WTC11 (cell line): ENCODE measurements around the gene SHISA9. TPM values are rescaled to one million over a fixed set of nuclear protein-coding genes. Genes with fewer than 3 reads are reported as not detected.

Experiments
- ATAC-seq: fragments of 200-7000 bp; cut with Tn5 transposase; 2 replicates; pipeline ENCODE4 v1.10.0; 2021; ENCODE audit warnings: mild to moderate bottlenecking, moderate library complexity
- CTCF ChIA-PET: fragments of 300-600 bp; sonication (Branson Sonifier 250); formaldehyde crosslinking; loops from one replicate; lab custom pipeline; 2021; ENCODE audit warnings: antibody characterized with exemption; lab: Charles Lee
- POLR2A ChIA-PET: fragments of 350-600 bp; sonication (Branson Sonifier 250); formaldehyde crosslinking; loops from one replicate; lab custom pipeline; 2021; ENCODE audit warnings: antibody characterized with exemption; lab: Charles Lee
- DNase-seq: peaks from one replicate; pipeline ENCODE4 v3.0.0; 2021; ENCODE audit warnings: low spot score
- H3K27ac Mint-ChIP-seq: 2 replicates; pipeline ENCODE4 v1.8.0; 2021; ENCODE audit warnings: mixed read lengths
- H3K27me3 Mint-ChIP-seq: 2 replicates; pipeline ENCODE4 v1.8.0; 2021; ENCODE audit warnings: low read depth, mild to moderate bottlenecking, moderate library complexity, mixed read lengths
- H3K36me3 Mint-ChIP-seq: 2 replicates; pipeline ENCODE4 v1.8.0; 2021; ENCODE audit warnings: mixed read lengths
- H3K4me1 Mint-ChIP-seq: 2 replicates; pipeline ENCODE4 v1.8.0; 2022; ENCODE audit warnings: mixed read lengths
- H3K4me3 Mint-ChIP-seq: 2 replicates; pipeline ENCODE4 v1.8.0; 2021; ENCODE audit warnings: mild to moderate bottlenecking, moderate library complexity, mixed read lengths
- H3K9me3 Mint-ChIP-seq: 2 replicates; pipeline ENCODE4 v1.8.0; 2021; ENCODE audit warnings: mixed read lengths
- ATF1 ChIP-seq: sonication (generic); formaldehyde crosslinking; IDR thresholded peaks from 2 replicates; pipeline ENCODE4 v1.8.1; 2023; ENCODE audit warnings: mild to moderate bottlenecking, moderate library complexity, missing genetic modification reagents
- CBFB ChIP-seq: sonication (generic); formaldehyde crosslinking; IDR thresholded peaks from 2 replicates; pipeline ENCODE4 v1.8.1; 2022; ENCODE audit warnings: mild to moderate bottlenecking, low read depth, missing genetic modification reagents
- CREM ChIP-seq: sonication (generic); formaldehyde crosslinking; IDR thresholded peaks from 2 replicates; pipeline ENCODE4 v1.8.1; 2022; ENCODE audit warnings: mild to moderate bottlenecking, missing genetic modification reagents, moderate library complexity
- CTCF ChIP-seq: fragments of 200-600 bp; IDR thresholded peaks from 2 replicates; pipeline ENCODE4 v1.8.0; 2022; ENCODE audit warnings: antibody characterized with exemption
- E2F4 ChIP-seq: sonication (generic); formaldehyde crosslinking; IDR thresholded peaks from 2 replicates; pipeline ENCODE4 v1.8.1; 2022; ENCODE audit warnings: low read depth, mild to moderate bottlenecking, moderate library complexity, missing genetic modification reagents, borderline replicate concordance
- ELF4 ChIP-seq: sonication (generic); formaldehyde crosslinking; IDR thresholded peaks from 2 replicates; pipeline ENCODE4 v1.8.1; 2022; ENCODE audit warnings: low read depth, mild to moderate bottlenecking, moderate library complexity, missing genetic modification reagents
- ERG ChIP-seq: fragments of 250-450 bp; sonication (Bioruptor Pico); IDR thresholded peaks from 2 replicates; pipeline ENCODE4 v1.8.0; 2021; ENCODE audit warnings: mild to moderate bottlenecking
- GABPB1 ChIP-seq: sonication (generic); formaldehyde crosslinking; IDR thresholded peaks from 2 replicates; pipeline ENCODE4 v1.8.1; 2023; ENCODE audit warnings: mild to moderate bottlenecking, missing genetic modification reagents
- GRHL2 ChIP-seq: fragments of 250-450 bp; sonication (Bioruptor Pico); IDR thresholded peaks from 2 replicates; pipeline ENCODE4 v1.8.0; 2022; ENCODE audit warnings: mild to moderate bottlenecking, moderate library complexity; ENCODE audit not compliant: insufficient replicate concordance, severe bottlenecking
- JUN ChIP-seq: sonication (generic); formaldehyde crosslinking; IDR thresholded peaks from 2 replicates; pipeline ENCODE4 v1.8.0; 2023; ENCODE audit warnings: mild to moderate bottlenecking, missing genetic modification reagents
- KAT7 ChIP-seq: sonication (generic); formaldehyde crosslinking; IDR thresholded peaks from 2 replicates; pipeline ENCODE4 v1.8.1; 2023; ENCODE audit warnings: missing genetic modification reagents, mild to moderate bottlenecking, borderline replicate concordance
- MAX ChIP-seq: sonication (generic); formaldehyde crosslinking; IDR thresholded peaks from 2 replicates; pipeline ENCODE4 v1.8.0; 2022; ENCODE audit warnings: mild to moderate bottlenecking, missing genetic modification reagents
- MLX ChIP-seq: sonication (generic); formaldehyde crosslinking; IDR thresholded peaks from 2 replicates; pipeline ENCODE4 v1.8.1; 2023; ENCODE audit warnings: mild to moderate bottlenecking, missing genetic modification reagents, moderate library complexity
- MYBL2 ChIP-seq: sonication (generic); formaldehyde crosslinking; IDR thresholded peaks from 2 replicates; pipeline ENCODE4 v1.8.1; 2023; ENCODE audit warnings: mild to moderate bottlenecking, moderate library complexity, missing genetic modification reagents
- NR1H2 ChIP-seq: sonication (generic); formaldehyde crosslinking; IDR thresholded peaks from 2 replicates; pipeline ENCODE4 v1.9.0; 2021; ENCODE audit warnings: mild to moderate bottlenecking, moderate library complexity, missing genetic modification reagents
- OVOL2 ChIP-seq: fragments of 250-450 bp; sonication (Bioruptor Pico); IDR thresholded peaks from 2 replicates; pipeline ENCODE4 v1.9.0; 2021; ENCODE audit warnings: mild to moderate bottlenecking, borderline replicate concordance
- PRRX2 ChIP-seq: fragments of 250-450 bp; sonication (Bioruptor Pico); IDR thresholded peaks from 2 replicates; pipeline ENCODE4 v1.8.0; 2021; ENCODE audit warnings: mild to moderate bottlenecking
- SOX15 ChIP-seq: fragments of 250-450 bp; sonication (Bioruptor Pico); IDR thresholded peaks from 2 replicates; pipeline ENCODE4 v1.9.0; 2021; ENCODE audit warnings: mild to moderate bottlenecking
- TEAD1 ChIP-seq: sonication (generic); formaldehyde crosslinking; IDR thresholded peaks from 2 replicates; pipeline ENCODE4 v1.8.0; 2022; ENCODE audit warnings: mild to moderate bottlenecking, missing genetic modification reagents
- ZNF317 ChIP-seq: sonication (generic); formaldehyde crosslinking; IDR thresholded peaks from 2 replicates; pipeline ENCODE4 v1.8.1; 2023; ENCODE audit warnings: low read depth, mild to moderate bottlenecking, moderate library complexity, missing genetic modification reagents, borderline replicate concordance
- ZNF396 ChIP-seq: fragments of 250-450 bp; sonication (Bioruptor Pico); IDR thresholded peaks from 2 replicates; pipeline ENCODE4 v1.8.0; 2021; ENCODE audit warnings: mild to moderate bottlenecking, moderate library complexity, borderline replicate concordance
- ZNF416 ChIP-seq: fragments of 250-450 bp; sonication (Bioruptor Pico); IDR thresholded peaks from 2 replicates; pipeline ENCODE4 v1.9.0; 2021; ENCODE audit warnings: mild to moderate bottlenecking, inconsistent platforms
- ZNF423 ChIP-seq: fragments of 250-450 bp; sonication (Bioruptor Pico); IDR thresholded peaks from 2 replicates; pipeline ENCODE4 v2.1.2; 2022; ENCODE audit warnings: mild to moderate bottlenecking, moderate library complexity
- total RNA-seq: library from RNA; stranded (reverse); gene quantifications from 3 replicates; pipeline ENCODE4 v1.2.3, GENCODE V29; 2021
- TF ChIP-seq, protein P1 (sequence below): sonication (generic); formaldehyde crosslinking; IDR thresholded peaks from 2 replicates; pipeline ENCODE4 v1.8.1; 2022; ENCODE audit warnings: low read depth, missing genetic modification reagents, borderline replicate concordance
- TF ChIP-seq, protein P2 (sequence below): sonication (generic); formaldehyde crosslinking; IDR thresholded peaks from 2 replicates; pipeline ENCODE4 v1.8.0; 2023; ENCODE audit warnings: missing genetic modification reagents
- TF ChIP-seq, protein P3 (sequence below): sonication (generic); formaldehyde crosslinking; IDR thresholded peaks from 2 replicates; pipeline ENCODE4 v1.8.0; 2022; ENCODE audit warnings: mild to moderate bottlenecking, missing genetic modification reagents

SHISA9 gene
- total RNA-seq, 1 experiment from 2014 or later: 37.5 TPM

DNA sequence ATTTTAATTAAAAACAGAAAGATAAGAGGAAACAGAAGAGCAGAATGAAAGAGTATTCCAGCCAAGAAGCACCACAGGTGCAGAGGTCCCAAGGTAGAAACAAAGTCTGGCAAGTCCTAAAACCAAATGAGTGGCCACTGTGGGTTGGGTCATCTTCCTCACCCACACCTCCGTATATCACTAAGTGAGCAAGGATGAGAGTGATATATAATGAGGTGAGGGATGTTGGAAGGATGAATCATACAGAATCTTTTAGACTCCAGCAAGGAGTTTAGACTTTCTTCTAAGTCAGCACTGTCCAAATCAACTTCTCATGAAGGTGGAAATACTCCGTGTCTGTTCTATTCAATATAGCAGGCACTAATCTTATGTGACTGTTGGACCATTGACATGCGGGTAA is 70.8 kb downstream of the SHISA9 start:
- ATAC-seq (no peak), DNase-seq (no peak)
- Mint-ChIP-seq H3K36me3 (no peaks in the 10 kb centered on the region), H3K9me3 (no peaks in the 10 kb centered on the region), H3K27ac (no peak overlapping the region), H3K4me3 (no peak overlapping the region), H3K27me3 (no peaks in the 10 kb centered on the region), H3K4me1 (peaks cover 35% of the 10 kb centered on the region)
- ChIA-PET CTCF (no interaction called here), POLR2A (interaction anchor here (0.6 kb wide), 1 partner anchor 195 kb away, joined by 4 read pairs; no protein-coding TSS in a partner anchor)
- TF ChIP-seq MAX (no peak), ZNF416 (CRISPR knock-in tag) (no peak), SOX15 (CRISPR knock-in tag) (no peak), OVOL2 (CRISPR knock-in tag) (no peak), GABPB1 (CRISPR knock-in tag) (no peak), ELF4 (CRISPR knock-in tag) (no peak)
- TF ChIP-seq, protein P1, sequence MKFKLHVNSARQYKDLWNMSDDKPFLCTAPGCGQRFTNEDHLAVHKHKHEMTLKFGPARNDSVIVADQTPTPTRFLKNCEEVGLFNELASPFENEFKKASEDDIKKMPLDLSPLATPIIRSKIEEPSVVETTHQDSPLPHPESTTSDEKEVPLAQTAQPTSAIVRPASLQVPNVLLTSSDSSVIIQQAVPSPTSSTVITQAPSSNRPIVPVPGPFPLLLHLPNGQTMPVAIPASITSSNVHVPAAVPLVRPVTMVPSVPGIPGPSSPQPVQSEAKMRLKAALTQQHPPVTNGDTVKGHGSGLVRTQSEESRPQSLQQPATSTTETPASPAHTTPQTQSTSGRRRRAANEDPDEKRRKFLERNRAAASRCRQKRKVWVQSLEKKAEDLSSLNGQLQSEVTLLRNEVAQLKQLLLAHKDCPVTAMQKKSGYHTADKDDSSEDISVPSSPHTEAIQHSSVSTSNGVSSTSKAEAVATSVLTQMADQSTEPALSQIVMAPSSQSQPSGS: no peak

DNA sequence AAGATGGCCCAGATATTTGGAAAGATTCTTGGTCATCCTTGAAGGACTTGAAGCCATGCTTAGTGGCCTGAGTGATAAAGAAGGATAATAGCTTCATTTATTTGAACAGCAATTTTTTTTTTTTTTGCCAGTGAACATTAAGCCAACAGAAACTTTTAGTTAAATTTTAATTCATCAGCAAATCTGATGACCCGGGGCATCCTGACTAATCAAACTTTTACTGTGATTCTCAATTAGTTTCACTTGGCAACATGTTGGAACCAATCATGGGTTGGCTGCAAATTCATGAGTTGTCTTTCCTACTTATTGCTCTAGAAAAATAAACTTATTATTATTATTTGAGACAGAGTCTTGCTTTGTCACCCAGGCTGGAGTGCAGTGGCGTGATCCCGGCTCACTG is 74.4 kb downstream of the SHISA9 start:
- DNase-seq (no peak), ATAC-seq (no peak)
- Mint-ChIP-seq H3K4me3 (no peak overlapping the region), H3K27me3 (no peaks in the 10 kb centered on the region; the same call in 1 of the 2 replicates), H3K36me3 (peaks cover 3% of the 10 kb centered on the region; the same call in 1 of the 2 replicates), H3K9me3 (peaks cover 13% of the 10 kb centered on the region), H3K4me1 (peaks cover 33% of the 10 kb centered on the region), H3K27ac (no peak overlapping the region)
- TF ChIP-seq TEAD1 (CRISPR knock-in tag) (no peak), KAT7 (no peak), ZNF396 (no peak), E2F4 (CRISPR knock-in tag) (no peak), CBFB (CRISPR knock-in tag) (no peak), ZNF416 (CRISPR knock-in tag) (no peak), CTCF (no peak), ZNF423 (no peak), MLX (CRISPR knock-in tag) (no peak), ATF1 (CRISPR knock-in tag) (no peak), PRRX2 (CRISPR knock-in tag) (no peak), GRHL2 (no peak), ZNF317 (no peak), NR1H2 (CRISPR knock-in tag) (no peak), JUN (CRISPR knock-in tag) (no peak), CREM (no peak), MYBL2 (CRISPR knock-in tag) (no peak), ERG (CRISPR knock-in tag) (no peak)
- TF ChIP-seq, protein P2, sequence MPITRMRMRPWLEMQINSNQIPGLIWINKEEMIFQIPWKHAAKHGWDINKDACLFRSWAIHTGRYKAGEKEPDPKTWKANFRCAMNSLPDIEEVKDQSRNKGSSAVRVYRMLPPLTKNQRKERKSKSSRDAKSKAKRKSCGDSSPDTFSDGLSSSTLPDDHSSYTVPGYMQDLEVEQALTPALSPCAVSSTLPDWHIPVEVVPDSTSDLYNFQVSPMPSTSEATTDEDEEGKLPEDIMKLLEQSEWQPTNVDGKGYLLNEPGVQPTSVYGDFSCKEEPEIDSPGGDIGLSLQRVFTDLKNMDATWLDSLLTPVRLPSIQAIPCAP (CRISPR knock-in tag): no peak
- TF ChIP-seq, protein P3, sequence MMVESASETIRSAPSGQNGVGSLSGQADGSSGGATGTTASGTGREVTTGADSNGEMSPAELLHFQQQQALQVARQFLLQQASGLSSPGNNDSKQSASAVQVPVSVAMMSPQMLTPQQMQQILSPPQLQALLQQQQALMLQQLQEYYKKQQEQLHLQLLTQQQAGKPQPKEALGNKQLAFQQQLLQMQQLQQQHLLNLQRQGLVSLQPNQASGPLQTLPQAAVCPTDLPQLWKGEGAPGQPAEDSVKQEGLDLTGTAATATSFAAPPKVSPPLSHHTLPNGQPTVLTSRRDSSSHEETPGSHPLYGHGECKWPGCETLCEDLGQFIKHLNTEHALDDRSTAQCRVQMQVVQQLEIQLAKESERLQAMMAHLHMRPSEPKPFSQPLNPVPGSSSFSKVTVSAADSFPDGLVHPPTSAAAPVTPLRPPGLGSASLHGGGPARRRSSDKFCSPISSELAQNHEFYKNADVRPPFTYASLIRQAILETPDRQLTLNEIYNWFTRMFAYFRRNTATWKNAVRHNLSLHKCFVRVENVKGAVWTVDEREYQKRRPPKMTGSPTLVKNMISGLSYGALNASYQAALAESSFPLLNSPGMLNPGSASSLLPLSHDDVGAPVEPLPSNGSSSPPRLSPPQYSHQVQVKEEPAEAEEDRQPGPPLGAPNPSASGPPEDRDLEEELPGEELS (CRISPR knock-in tag): no peak
- ChIA-PET CTCF (no interaction called here), POLR2A (interaction anchor here (0.6 kb wide), 1 partner anchor 137 kb away, joined by 3 read pairs; no protein-coding TSS in a partner anchor)
